ENCODE data around the gene BAZ1A. TPM values are rescaled to one million over a fixed set of nuclear protein-coding genes. Genes with fewer than 3 reads are reported as not detected.

Gene BAZ1A
- total RNA-seq, 1 experiment from 2014 or later = 17.8 TPM

- H2AK5ac ChIP-seq (ENCODE audit: insufficient read length, low read length) = no peak overlapping the region
- no peak overlapping the region; a peak in 1 of 7 replicates for H3K27ac Mint-ChIP-seq
These were observed 41.3 kb downstream of the BAZ1A start for GRCh38 chr14:34833549-34834523.

More at GRCh38 chr14:34833549-34834523, 41.3 kb downstream of the BAZ1A start:
- H3K27ac ChIP-seq (ENCODE audit: insufficient read length, low read depth, low read length) = no peak overlapping the region
- H3T11ph ChIP-seq (ENCODE audit: low read length) = no peak overlapping the region
- H3K36me3 Mint-ChIP-seq (ENCODE audit: insufficient read depth in 1 of 3, low read depth in 3 of 3) = peaks cover 0 to 1% (median 0%) of the 10 kb centered on the region in 3 experiments; a peak in 4 of 7 replicates
- H3K9me3 Mint-ChIP-seq = no peaks in the 10 kb centered on the region
- no peak overlapping the region for H3K14ac ChIP-seq (ENCODE audit: insufficient read depth, low read length)
- no peaks in the 10 kb centered on the region for H3K4me1 ChIP-seq (ENCODE audit: insufficient read depth, low read length)
- no peak overlapping the region for H2AFZ ChIP-seq (ENCODE audit: low read length)
- H3K4me2 ChIP-seq (ENCODE audit: insufficient read depth, insufficient read length, low read length) = no peak overlapping the region
- H3K9me3 ChIP-seq (ENCODE audit: control insufficient read depth, low read depth, low read length) = no peaks in the 10 kb centered on the region
- H3K79me1 ChIP-seq (ENCODE audit: insufficient read depth, low read depth, low read length, poor library complexity, severe bottlenecking) = no peaks in the 10 kb centered on the region
- H2BK120ac ChIP-seq (ENCODE audit: low read depth, low read length, poor library complexity, severe bottlenecking) = no peak overlapping the region
- H3K23ac ChIP-seq (ENCODE audit: insufficient read length, low read depth, low read length) = no peak overlapping the region
- WGBS (ENCODE audit: extremely low coverage, insufficient read length, low lambda C conversion rate) = no CpG with 5 or more reads among the region's 2 CpGs
- H4K91ac ChIP-seq (ENCODE audit: insufficient read length, low read depth, low read length) = no peak overlapping the region
- no peak overlapping the region for H3K4ac ChIP-seq (ENCODE audit: low read depth, low read length)
- H3K56ac ChIP-seq (ENCODE audit: insufficient read length, low read depth, low read length) = no peak overlapping the region
- no peak overlapping the region for H4K8ac ChIP-seq (replicated peaks; ENCODE audit: insufficient read length, low read depth, low read length)
- H4K20me1 ChIP-seq (ENCODE audit: control insufficient read depth, insufficient read depth, insufficient read length) = no peaks in the 10 kb centered on the region
- H3K23me2 ChIP-seq (ENCODE audit: insufficient read length, low read depth, low read length, poor library complexity, severe bottlenecking) = no peaks in the 10 kb centered on the region
- H3K79me2 ChIP-seq (ENCODE audit: insufficient read depth, low read length) = no peaks in the 10 kb centered on the region
- no peak overlapping the region for H3K4me3 Mint-ChIP-seq
- no peak overlapping the region for H3K9ac ChIP-seq (ENCODE audit: extremely low read depth, insufficient read length, low read length)
- H2BK5ac ChIP-seq (ENCODE audit: insufficient read length, low read length) = no peak overlapping the region
- no peak for TF ChIP-seq CTCF (conservative IDR thresholded peaks at IDR 0.05)
- no peak for DNase-seq
- no peak overlapping the region for H2BK12ac ChIP-seq (ENCODE audit: insufficient read length, low read depth, low read length)
- no peaks in the 10 kb centered on the region for H3K27me3 Mint-ChIP-seq (ENCODE audit: low read depth)
- H3K18ac ChIP-seq (ENCODE audit: insufficient read length, low read depth, low read length) = no peak overlapping the region
- no peak overlapping the region for H4K5ac ChIP-seq (ENCODE audit: insufficient read length, low read depth, low read length)
- peaks cover 7% of the 10 kb centered on the region in 2 experiments for H3K4me1 Mint-ChIP-seq
- H3K27me3 ChIP-seq (ENCODE audit: insufficient read depth, low read length) = no peaks in the 10 kb centered on the region
- H2BK15ac ChIP-seq (ENCODE audit: low read depth, low read length) = no peak overlapping the region
- H2BK20ac ChIP-seq (ENCODE audit: low read depth, low read length, poor library complexity, severe bottlenecking) = no peak overlapping the region
